ENCODE measurements around the gene PJVK. TPM values are rescaled to one million over a fixed set of nuclear protein-coding genes. Genes with fewer than 3 reads are reported as not detected.

PJVK gene
- total and polyA plus RNA-seq, 9 of the 15 experiments (the other 6 are each of a cell fraction or from before 2014, with no cell fraction given), result 0.11 to 1.5 (median 0.73) TPM

- TF ChIP-seq RBM34 (IDR thresholded peaks at IDR 0.05; ENCODE audit: borderline replicate concordance, insufficient read depth, low read length) (no peak), E2F5 (CRISPR knock-in tag; IDR thresholded peaks at IDR 0.05) (no peak), CLOCK (CRISPR knock-in tag; IDR thresholded peaks at IDR 0.05; ENCODE audit: borderline replicate concordance) (no peak), MEF2D (tag; conservative IDR thresholded peaks at IDR 0.05; ENCODE audit: low read depth) (no peak), ZBTB2 (IDR thresholded peaks at IDR 0.05) (no peak), POLR2H (tag; IDR thresholded peaks at IDR 0.05; ENCODE audit: low read depth) (no peak), NFXL1 (CRISPR knock-in tag; IDR thresholded peaks at IDR 0.05) (no peak)
Measured at GRCh38 chr2:178479758-178480226, 28.6 kb downstream of the PJVK start (continued).

Measured in K562 (cell line).